SK-N-MC (cell line): ENCODE measurements around the gene CCDC141.

Experiments
- EZH2 ChIP-seq: fragments of 200-600 bp; sonication (generic); IDR thresholded peaks from one replicate; pipeline ENCODE4 v1.6.1; 2017; ENCODE audit warnings: antibody characterized with exemption
- POLR2AphosphoS5 ChIP-seq: IDR thresholded peaks from 2 replicates; pipeline ENCODE4 v1.6.1; 2012; ENCODE audit warnings: mild to moderate bottlenecking, low read depth, low read length, borderline replicate concordance

DNA sequence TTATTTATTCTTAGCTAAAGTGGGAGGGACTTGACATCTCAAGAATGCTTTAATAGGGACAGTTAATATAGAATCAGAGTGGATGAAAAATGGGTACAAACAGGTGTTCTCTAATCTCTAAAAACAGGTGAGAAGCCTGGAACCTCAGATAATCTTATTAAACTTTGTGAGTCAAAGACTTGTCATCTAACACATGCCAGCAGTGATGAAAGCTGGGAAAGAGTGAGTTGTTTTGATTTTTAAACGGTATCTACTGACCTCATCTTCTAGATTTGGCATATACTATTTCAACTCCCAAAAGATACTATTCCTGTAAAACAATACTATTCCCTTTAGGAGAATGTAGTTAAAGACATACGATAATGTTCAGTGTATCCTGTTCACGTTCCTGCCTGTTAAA lies 103.4 kb downstream of the CCDC141 start:
- no peak for TF ChIP-seq POLR2AphosphoS5
- TF ChIP-seq EZH2, result no peak
